Activated T-cell treated with anti-CD3 and anti-CD28 coated beads for 24 hours (primary cell): ENCODE results near the gene AP2S1.
A peak's percentile ranks its signal among the peaks of the same experiment; 100 is the strongest.
"Not testable (repeated sequence)": the region's sequence is repeated elsewhere in the genome, so short reads cannot be mapped to it uniquely, and the experiment has no call there.

ENCODE experiments used
- DNase-seq: peaks from one replicate; pipeline ENCODE4 v3.0.0-alpha.2; 2020; ENCODE audit warnings: low read depth

Gene AP2S1

DNA sequence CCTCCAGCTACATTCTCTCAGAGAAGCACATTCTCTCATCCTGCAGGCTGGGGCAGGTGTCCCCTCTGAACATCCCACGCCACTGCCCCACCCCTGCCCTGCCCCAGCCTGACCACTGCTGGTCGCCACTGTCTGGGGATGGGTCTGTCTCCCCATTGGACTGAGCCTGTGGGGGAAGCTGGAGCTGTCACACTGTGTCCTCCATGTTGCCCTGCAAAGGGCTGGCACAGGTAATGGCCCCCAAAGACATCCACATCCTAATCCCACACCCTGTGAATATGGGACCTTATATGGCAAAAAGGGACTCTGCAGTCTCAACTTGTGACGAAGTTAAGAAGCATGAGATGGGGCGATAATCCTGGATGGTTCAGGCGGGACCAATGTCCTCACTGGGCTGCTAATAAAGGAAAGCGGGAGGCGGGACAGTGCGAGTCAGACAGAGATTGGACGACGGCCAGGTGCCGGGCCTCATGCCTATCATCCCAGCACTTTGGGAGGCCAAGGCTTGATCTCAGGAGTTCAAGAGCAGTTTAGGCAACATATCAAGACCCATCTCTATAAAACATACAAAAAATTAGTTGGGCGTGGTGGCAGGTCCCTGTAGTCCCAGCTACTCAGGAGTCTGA, 9.1 kb downstream of the AP2S1 start:
- no peak for DNase-seq

DNA sequence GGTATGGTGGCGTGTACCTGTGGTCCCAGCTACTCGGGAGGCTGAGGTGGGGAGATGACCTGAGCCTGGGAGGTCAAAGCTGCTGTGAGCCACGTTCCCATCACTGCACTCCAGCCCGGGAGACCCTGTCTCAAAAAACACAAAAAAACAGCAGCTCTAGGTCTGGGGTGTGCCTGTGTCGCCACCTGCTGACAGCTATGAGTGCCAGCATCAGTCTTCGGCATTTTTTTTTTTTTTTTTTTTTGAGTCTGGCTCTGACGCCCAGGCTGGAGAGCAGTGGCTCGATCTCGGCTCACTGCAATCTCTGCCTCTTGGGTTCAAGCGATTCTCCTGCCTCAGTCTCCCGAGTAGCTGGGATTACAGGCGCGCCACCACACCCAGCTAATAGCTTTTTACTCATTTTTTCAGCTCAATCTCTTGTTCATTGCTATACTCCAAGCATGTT, 10.1 kb downstream of the AP2S1 start:
- DNase-seq = no peak

- no peak for DNase-seq
Observed at GRCh38 chr19:46839752-46840497, 10.7 kb downstream of the AP2S1 start.

- DNase-seq = no peak
Observed at GRCh38 chr19:46838160-46838559, 12.5 kb downstream of the AP2S1 start.

DNA sequence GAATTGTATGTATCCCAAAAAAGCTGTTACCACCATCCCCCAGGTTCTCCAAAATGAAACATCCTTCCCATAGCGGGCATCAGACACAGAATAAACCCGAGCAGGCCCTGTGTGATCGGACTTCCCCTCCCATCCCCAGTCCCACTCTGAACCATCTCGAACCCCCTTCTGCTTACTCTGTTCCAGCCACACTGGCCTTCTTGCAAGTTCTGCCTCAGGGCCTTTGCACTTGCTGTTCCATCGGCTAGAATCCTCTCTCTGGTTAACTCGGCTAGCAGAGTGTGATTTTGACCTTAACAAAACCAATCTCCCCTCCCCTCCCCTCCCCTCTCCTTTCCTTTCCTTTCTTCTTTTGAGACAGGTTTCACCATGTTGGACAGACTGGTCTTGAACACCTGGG, 15.7 kb downstream of the AP2S1 start:
- no peak for DNase-seq

GRCh38 chr19:46834121-46834520, 16.5 kb downstream of the AP2S1 start:
- DNase-seq = no peak

- no peak for DNase-seq
Observed at GRCh38 chr19:46830864-46831263, 19.8 kb downstream of the AP2S1 start.

DNA sequence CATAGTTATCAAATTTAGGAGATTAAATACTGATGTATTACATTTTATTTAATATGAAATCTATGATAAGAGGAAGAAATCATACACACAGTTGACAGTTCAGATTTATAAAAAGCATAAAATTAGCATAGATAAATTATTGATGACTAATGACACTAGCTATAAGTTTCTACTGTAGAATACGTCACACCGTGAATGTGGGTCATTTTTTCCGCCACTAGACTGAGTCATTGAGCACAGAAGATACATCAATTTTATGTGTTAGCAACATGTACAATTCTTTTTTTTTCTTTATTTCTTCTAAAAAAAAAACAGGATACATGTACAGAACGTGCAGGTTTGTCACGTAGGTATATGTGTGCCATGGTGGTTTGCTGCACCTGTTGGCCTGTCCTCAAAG, 22.2 kb downstream of the AP2S1 start:
- peak; percentile 62 for DNase-seq

GRCh38 chr19:46825731-46826055, 25.0 kb downstream of the AP2S1 start:
- no peak for DNase-seq

DNA sequence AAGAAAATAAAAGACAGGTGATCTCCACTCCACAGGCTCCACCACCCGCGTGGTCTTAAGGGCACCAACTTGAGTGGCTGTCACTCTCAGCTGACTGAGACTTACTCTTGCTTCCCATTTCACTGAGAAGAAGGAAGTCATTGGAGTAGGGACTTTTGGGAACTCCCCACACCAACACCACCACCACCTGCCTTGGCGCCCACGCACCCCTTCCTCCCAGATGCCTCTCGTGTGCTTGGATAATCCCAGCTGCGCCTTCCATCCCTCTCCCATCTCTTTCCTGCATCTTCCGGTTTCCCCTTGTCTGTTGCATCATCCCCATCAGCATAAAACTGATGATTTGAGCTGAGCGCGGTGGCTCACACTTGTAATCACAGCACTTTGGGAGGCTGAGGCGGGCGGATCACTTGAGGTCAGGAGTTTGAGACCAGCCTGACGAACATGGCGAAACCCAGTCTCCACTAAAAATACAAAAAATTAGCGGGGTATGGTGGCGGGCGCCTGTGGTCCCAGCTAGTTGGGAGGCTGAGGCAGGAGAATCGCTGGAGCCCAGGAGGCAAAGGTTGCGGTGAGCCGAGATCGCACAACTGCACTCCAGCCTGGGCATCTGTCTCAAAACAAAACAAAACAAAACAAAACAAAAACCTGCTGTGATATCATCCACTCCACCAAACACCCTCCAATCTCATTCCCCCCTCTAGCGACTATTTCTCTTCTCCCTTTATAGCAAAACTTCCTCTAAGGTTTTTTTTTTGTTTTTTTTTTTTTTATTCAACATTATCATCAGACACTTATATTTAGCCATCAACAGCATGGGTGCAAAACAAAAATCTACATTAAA, 25.5 kb downstream of the AP2S1 start:
- no peak for DNase-seq

- DNase-seq = no peak
Observed at GRCh38 chr19:46823049-46823448, 27.6 kb downstream of the AP2S1 start.

DNA sequence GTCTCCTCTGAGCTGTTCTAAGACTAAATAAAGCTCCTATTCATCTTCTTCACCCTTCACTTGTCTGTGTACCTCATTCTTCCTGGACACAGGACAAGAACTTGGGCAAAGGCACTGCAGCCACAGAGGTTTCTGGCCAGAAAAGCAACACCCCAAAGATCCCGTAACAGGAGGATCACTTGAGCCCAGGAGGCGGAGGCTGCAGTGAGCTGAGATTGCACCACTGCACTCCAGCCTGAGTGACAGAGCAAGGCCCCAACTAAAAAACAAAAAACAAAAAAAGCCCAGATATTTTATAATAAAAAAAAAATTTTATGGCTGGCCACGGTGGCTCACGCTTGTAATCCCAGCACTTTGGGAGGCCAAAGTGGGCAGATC, 28.2 kb downstream of the AP2S1 start:
- not testable (repeated sequence) for DNase-seq

DNA sequence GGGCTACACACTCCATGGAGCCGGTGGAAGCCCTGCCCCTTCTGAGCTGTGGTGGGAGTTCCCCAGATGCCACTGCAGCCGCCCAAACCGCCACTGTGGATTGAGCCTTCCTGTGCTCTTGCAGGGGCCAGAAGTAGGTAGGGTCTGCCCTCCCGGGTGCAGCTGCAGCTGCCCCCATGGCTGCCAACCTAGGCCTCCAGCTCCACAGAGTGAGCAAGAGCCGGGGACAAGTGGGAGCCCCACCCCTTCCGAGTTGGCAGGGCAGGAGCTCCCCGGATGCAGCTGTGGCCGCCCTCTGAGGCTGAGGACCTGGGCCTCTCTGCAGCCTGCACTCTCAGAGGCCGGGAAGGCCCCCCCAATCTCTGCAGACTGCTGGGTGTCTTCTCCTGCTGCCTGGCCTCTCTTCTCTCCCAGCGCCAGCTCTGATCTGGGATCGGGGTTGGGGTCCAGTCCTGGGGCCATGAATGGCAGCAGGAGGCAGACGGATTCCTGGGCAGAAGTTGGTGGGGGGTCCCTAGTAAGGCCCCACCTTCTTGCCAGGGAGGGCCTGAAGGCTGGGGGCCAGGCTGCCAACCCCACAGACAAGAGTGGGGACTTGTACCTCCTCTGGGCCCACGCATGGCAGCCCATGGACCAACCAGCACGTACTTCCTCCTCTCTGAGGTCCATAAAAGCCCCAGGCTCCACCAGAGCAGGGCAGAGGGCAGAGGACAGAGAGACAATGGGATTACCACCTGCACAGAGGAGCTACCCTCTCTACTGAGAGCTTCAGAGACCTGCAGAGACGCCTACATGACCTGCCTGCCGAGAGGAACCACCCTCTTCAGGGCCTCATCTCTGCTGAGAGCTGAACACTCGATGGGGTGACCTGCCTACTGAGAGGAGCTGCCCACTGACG, 28.9 kb downstream of the AP2S1 start:
- peak; percentile 40 for DNase-seq

- no peak for DNase-seq
Observed at GRCh38 chr19:46818812-46819211, 31.8 kb downstream of the AP2S1 start.

DNA sequence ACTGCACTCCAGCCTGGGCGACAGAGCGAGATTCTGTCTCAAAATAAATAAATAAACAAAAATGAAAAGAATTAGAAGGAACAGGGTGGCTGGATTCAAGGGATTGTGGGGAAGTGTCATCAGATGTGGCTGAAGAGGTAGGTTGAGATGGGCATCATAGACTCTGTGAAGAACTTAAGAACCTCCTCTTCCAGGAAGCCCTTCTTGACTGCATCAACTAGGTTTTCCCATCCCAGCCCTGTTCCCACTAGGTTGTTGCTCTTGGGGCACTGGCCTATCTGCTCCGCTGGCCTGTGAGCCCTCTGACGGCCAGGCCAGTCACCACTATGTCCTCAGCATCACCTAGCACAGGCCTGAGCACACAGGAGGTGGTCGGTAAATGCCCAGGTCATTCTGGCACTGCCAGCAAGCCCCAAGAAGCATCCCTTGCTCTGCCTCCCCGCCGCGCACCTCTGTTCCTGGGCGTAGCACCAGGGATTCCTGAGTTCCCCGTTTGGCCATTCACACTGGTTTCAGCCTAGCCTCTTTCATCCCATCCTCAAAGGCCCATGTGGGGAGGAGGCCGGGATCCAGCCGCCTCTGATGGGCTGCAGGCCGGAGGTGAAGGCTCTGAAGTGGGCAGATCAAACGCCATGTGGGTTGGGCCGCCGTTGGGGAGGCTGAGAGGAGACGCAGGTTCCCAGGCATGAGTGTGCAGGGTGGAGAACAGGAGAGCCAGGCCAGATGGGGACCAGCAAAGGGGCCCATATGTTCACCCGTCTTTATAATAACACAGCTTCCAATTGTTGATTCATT, 34.6 kb downstream of the AP2S1 start:
- no peak for DNase-seq

- no peak for DNase-seq
Observed at GRCh38 chr19:46813839-46814358, 36.7 kb downstream of the AP2S1 start.

DNA sequence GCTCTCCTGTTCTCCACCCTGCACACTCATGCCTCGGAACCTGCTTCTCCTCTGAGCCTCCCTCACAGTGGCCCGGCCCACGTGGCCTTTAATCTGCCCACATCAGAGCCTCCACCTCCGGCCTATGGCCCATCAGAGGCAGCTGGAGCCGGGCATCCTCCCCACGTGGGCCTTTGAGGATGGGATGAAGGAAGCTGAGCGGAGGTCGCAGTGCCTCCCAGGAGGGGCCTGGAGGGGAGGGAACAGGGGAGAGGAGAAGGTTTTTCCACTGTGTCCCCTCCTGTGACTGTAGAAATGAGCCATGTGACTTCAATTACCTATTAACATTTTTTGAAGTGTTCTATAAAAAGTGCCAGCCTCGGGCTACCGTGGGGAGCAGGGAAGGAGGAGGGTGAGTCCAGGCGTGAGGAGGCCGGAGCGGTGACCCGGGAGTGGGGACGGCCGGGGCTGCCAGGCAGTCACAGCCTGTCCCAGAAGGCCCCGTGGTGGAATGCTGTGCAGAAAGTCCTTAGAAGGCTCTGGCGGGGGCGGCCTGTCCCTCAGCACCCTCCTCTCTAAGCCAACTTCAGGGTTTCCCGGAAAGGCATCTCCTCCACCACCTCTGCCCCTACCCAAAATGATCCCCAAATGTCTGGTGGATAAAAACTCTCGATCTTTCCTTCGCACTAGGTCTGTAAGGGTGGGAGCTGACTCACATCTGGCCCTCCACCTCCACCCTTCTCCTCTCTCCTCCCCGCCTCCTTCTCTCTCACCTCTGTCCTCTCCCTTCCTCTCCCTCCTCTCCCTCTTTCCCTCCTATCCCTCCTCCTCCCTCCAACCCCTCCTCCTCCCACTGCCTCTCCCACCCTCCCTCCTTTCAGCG, 37.4 kb downstream of the AP2S1 start:
- no peak for DNase-seq

DNA sequence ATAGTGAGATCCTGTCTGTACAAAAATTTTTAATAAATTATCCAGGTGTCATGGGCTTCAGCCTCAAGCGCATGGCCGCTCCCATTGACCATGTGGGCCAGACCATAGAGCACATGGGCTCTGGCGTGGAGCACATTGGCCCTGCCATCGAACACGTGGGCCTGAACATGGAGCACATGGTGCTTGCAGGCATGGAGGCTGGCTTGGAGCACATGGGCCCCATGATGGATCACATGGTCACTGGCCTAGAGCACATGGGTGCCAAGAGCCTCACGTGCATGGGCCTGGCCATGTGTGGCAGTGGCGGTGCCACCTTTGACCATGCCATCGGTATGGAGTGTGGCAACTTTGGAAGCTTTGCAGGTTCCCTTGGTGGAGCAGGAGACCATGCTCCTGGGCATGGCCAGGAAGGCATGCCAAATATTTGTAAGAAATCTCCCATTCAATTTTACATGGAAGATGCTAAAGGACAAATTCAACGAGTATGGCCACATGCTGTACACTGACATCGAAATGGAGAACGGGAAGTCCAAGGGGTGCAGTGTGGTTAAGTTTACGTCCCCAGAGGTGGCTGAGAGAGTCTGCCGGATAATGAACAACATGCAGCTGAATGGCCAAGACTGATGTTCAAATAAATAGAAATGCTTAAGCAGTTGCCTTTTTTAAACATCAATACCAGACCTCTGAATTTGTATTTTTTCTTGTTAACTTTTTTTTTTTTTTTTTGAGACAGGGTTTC, 40.9 kb downstream of the AP2S1 start:
- DNase-seq = no peak

DNA sequence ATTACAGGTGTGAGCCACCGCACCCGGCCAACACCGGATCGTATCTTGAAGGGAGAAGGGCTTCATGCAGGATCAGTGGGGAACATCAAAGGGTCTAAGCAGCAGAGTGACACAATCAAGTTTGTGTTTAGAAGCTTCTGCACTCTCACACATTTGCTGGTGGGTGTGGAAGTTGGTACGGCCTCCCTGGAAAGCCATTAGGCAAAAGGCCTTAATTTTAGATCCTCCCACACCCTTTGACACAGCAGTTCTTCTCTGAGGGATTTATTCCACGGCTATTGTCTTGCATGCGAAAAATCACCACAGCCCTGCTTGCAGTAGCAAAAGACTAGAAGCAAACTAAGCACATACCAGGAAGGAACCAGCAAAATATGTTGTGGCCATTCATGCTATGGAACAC, 44.0 kb downstream of the AP2S1 start:
- no peak for DNase-seq
